Left cardiac atrium (tissue), 4 donors: ENCODE results near the gene C16orf89. TPM values are rescaled to one million over a fixed set of nuclear protein-coding genes. Genes with fewer than 3 reads are reported as not detected.
"Not testable (repeated sequence)": the region's sequence is repeated elsewhere in the genome, so short reads cannot be mapped to it uniquely, and the experiment has no call there.

Source experiments
- ATAC-seq, 2 donors: fragments of 200-7000 bp; cut with Tn5 transposase; one replicate each; pipeline ENCODE4 v1.9.1; 2020; ENCODE audit warnings: mild to moderate bottlenecking in 2 of 2, moderate library complexity in 2 of 2
- DNase-seq: peaks from one replicate; pipeline ENCODE4 v3.0.0-alpha.2; 2020
- intact Hi-C, 2 donors: fragments of 100-400 bp; cut with DNase I; formaldehyde crosslinking; loops; one replicate each; pipeline versions ENCODE4 v1.14.1 to v1.15.1; 2022 to 2023
- total RNA-seq, 2 donors: library from RNA; stranded (reverse); fragmentation: NEBNext Ultra II Directional; extraction: Animal tissue kit (Norgen Biotek cat#: 25700); gene quantifications; one replicate each; pipeline ENCODE4 v1.2.1, GENCODE V29; 2021
- donor health status: DM: no; HTN: yes; CAD: no.
- donor health status: DM: no; HTN: yes; CAD: no; lungs with severe emphysema.
- donor health status: DM: yes; HTN: yes; CAD: no.
- donor health status: Dilated cardiomyopathy.

C16orf89 gene
- total RNA-seq, 2 donors from 2014 or later: 6.6 to 19.4 TPM

- ATAC-seq, intact Hi-C loops, DNase-seq: not testable (repeated sequence)
These were observed 22.5 kb upstream of the C16orf89 start for GRCh38 chr16:5088086-5088790.

GRCh38 chr16:5085716-5086115 lies 20.0 kb upstream of the C16orf89 start:
- intact Hi-C loops, DNase-seq, ATAC-seq: not testable (repeated sequence)

- ATAC-seq, DNase-seq, intact Hi-C loops: not testable (repeated sequence)
These were observed 19.0 kb upstream of the C16orf89 start for GRCh38 chr16:5084802-5085201.

DNA sequence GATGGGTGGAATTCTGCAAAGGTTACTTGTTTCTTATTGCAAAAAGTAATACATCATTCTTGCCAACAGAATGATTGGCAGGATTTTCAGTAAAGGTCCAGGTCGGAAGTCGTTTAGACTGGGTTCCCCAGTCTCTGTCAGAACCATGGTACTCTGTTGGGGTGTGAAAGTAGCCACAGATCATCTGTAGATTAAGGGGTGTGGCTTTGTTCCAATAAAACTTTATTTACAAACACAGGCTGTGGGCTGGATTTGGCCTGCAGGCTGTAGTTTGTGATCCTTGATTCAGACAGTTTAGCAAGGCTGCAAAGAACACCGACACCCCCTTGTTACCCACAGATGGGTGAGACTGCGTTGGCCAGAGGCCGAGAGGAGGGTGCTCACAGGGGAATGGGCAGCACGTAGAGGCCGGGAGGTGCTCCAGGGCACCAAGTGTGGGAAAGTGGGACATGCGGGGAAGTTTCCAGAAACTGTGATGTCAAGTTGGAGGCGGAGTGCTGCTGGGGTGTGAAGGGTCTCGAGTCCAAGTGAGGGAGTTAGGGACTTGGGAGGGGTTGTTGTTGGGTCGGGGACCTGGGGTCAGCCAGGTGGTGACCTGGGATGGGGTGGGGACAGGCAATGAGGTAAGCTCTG lies 18.5 kb upstream of the C16orf89 start:
- DNase-seq, intact Hi-C loops, ATAC-seq: not testable (repeated sequence)

- DNase-seq: not testable (repeated sequence)
These were observed 17.9 kb upstream of the C16orf89 start for GRCh38 chr16:5083646-5084045.

DNA sequence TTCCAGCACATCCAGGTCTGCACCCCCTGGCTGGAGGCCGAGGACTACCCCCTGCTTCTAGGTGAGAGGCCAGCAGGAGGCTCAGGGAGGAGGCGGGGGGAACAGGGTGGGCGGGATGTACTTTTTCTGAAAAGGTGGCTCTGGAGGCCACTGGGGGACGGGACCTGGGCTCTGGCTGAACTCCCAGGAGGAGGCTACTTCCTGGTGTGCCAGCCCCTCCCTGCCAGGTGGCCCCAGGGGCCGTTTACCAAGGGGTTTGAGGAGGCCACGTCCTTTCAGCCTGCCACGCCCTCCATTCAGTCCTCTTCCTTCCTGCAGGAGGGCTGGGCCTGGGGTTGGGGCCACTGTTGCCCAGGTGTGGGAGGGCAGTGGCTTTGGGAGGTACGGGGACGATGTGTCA lies 15.2 kb upstream of the C16orf89 start:
- intact Hi-C loops, ATAC-seq, DNase-seq: not testable (repeated sequence)

More at GRCh38 chr16:5083646-5084045, 17.9 kb upstream of the C16orf89 start:
- intact Hi-C loops, ATAC-seq: not testable (repeated sequence)

- DNase-seq, intact Hi-C loops, ATAC-seq: not testable (repeated sequence)
These were observed 14.7 kb upstream of the C16orf89 start for GRCh38 chr16:5080461-5080860.

DNA sequence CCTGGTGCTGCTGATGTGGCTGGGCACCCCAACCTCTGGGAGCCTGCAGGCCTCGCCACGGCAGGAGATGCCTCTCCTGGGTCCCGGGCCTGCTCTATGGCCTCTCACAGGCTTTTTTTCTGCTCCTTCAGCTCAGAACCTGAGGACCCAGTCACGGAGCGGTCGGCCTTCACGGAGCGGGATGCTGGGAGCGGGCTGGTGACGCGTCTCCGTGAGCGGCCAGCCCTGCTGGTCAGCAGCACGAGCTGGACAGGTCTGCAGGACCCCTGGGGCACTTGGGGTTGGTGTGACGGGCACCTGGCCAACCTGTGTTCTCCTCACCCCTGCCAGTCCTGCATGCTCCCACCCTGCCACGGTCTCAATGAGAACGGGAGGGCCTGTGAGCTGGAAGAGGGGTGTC lies 12.9 kb upstream of the C16orf89 start:
- ATAC-seq (no peak), DNase-seq (no peak)
- intact Hi-C loops: no loop called here

GRCh38 chr16:5077304-5077703 lies 11.5 kb upstream of the C16orf89 start:
- ATAC-seq (no peak), DNase-seq (no peak)
- intact Hi-C loops: no loop called here

DNA sequence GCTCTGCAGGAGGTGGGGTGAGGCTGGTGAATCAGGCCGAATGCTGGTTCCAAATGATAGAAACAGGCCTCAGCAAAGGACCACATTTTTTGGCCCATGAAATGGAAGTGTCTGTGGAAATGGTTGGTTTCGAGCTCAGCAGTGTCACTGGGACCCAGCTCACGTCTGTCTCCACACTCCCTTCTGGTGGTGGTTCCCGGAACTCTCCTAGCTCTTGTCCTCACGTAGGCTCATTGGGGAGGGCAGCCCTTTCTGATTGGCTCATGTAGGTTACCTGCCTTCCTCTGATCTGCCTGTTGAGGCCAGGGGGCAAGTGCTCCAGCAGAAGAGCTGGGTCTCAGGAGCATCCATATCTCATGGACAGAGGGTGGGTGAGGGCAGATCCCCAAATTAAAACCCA lies 9.9 kb upstream of the C16orf89 start:
- intact Hi-C loops: no loop called here
- DNase-seq: no peak
- ATAC-seq: no peak

DNA sequence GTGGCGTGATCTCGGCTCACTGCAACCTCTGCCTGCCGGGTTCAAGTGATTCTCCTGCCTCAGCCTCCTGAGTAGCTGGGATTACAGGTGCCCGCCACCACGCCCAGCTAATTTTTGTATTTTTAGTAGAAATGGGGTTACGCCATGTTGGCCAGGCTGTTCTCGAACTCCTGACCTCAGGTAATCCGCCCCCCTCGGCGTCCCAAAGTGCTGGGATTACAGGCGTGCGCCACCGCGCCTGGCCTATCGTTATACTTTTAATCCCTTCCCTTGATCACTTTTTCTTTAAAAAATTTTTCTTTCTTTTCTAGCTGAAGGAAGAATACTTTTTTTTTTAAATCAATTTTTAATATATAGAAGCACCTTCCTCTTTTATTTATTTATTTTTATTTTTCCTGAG lies 8.0 kb upstream of the C16orf89 start:
- intact Hi-C loops, DNase-seq, ATAC-seq: not testable (repeated sequence)

GRCh38 chr16:5073279-5073629 lies 7.5 kb upstream of the C16orf89 start:
- no peak for DNase-seq
- ATAC-seq: no peak
- intact Hi-C loops: no loop called here

- DNase-seq (no peak), ATAC-seq (peak in 1 of 2 donors; percentile 4)
- intact Hi-C loops: no loop called here
These were observed 6.8 kb upstream of the C16orf89 start for GRCh38 chr16:5072334-5073278.

DNA sequence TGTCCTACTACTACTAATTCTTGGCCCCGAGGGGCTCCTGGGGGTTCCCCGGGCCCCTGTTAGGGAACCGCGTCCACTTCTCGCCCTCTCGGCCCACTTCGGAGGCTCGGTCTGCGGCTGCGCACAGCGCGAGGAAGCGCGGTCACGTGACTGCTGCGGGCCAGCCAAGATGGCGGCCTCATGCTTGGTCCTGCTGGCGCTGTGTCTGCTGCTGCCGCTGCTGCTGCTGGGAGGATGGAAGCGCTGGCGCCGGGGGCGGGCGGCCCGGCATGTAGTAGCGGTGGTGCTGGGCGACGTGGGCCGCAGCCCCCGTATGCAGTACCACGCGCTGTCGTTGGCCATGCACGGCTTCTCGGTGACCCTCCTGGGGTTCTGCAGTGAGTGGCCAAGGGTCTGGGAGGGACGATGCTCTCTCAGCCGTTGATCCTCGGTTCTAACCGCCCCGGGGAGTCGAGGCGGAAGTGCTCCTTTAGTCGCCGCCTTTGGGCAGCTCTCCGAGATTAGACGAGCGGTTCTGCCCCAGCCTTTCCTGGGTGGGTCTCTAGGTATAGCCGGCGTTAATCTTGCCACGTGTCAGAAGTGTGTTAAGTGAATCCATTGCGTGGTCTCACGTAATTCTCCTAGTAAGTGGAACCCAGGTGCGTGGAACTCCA lies 6.1 kb upstream of the C16orf89 start, which contains the start of gene ALG1:
ALG1 (plus strand) TSS at position 163 of the 653 bp plus-strand sequence; CDS start at position 170, 7 bp downstream.
- DNase-seq (peak; percentile 93), ATAC-seq (peak; percentile 96 to 99)
- intact Hi-C loops: no loop called here

DNA sequence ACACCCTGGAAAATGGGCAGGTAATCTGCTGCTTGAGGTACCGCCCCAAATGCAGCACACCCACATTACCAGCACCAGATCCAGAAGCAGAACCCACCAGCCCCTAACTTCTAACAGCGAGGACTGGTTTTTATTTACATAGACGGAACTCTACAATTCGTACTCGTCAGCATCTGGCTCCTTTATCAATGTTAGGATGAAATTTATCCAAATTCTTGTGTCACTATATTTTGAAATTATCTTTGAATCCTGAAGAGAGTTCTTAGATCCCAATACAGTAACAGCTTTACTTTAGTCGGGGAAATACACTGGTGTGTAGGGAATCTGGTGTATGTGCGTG lies 5.6 kb upstream of the C16orf89 start:
- no peak for ATAC-seq
- no peak for DNase-seq
- intact Hi-C loops: no loop called here

- ATAC-seq (no peak), DNase-seq (no peak)
- intact Hi-C loops: no loop called here
These were observed 4.9 kb upstream of the C16orf89 start for GRCh38 chr16:5070431-5071186.

DNA sequence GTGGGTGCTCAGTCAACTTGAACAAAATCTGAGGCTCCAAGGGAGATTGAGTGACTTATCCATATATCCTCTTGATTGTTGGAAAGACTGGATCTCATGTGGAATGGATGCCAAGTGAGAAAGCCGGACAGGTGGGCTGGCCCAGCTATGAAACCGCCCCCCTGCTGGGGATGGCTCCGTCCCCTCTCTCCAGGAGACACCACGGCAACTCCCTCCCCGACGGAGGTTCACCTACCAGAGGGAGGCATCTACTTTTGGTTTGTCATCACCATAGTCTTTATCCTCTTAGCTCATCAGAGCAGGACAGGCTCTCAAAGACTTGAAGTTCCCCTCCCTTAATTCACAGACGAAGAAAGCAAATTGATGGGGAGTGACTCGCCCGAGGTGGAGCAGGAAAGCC lies 4.1 kb upstream of the C16orf89 start:
- no peak for DNase-seq
- no peak for ATAC-seq
- intact Hi-C loops: no loop called here

DNA sequence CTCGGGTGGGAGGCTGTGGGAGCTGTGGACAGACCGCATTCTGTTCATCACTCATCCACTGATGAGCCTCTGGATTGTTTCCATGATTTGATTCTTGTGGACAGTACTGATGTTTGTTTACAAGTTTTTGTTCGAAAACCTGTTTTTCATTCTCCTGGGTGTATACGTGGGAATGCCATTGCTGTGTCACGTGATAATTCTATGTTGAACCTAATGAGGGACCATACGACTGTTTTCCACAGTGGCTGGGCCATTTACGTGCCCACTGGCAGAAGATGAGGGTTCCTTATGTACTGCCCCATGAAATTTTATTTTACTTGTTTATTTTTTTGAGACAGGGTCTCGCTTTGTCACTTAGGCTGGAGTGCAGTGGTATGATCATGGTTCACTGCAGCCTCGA lies 3.3 kb upstream of the C16orf89 start:
- DNase-seq (no peak), ATAC-seq (no peak)
- intact Hi-C loops: no loop called here
